ENCODE measurements around the gene SPEF2.

The SPEF2 gene

GRCh38 chr5:35799181-35799580, 181.5 kb downstream of the SPEF2 start:
- no peak overlapping the region for H3K4me3 ChIP-seq (replicated peaks; ENCODE audit: low read depth, low read length)
- no peak for DNase-seq (ENCODE audit: low read depth)
- TF ChIP-seq CTCF (IDR thresholded peaks at IDR 0.05; ENCODE audit: low read length, missing control alignments) = no peak

- DNase-seq (ENCODE audit: low read depth) = no peak
- no peak overlapping the region for H3K4me3 ChIP-seq (replicated peaks; ENCODE audit: low read depth, low read length)
- no peak for TF ChIP-seq CTCF (IDR thresholded peaks at IDR 0.05; ENCODE audit: low read length, missing control alignments)
Observed at GRCh38 chr5:35799753-35800152, 182.1 kb downstream of the SPEF2 start.

DNA sequence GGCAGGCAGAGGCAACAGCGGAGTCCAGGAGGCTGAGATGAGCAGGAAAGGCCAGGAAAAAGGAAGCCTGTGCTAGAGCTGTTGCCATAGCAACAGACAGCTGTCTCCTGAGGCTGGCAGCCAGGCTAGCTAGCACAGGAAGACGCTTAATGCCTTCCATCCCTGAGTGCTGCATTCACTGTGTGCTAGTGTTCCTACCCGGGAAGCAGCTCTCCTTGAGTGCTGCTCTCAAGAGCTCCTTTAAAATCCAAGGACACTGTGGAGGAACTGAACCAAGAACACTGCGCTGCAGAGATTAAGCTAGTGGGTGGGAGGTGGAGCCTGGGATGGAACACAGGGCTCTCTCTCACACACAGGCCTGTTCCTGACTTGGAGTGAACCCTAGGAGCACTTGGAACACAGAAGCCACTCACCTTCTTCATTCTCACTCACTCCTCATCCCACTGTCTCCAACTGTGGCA, 185.6 kb downstream of the SPEF2 start:
- no peak overlapping the region for H3K4me3 ChIP-seq (replicated peaks; ENCODE audit: low read depth, low read length)
- peak; percentile 53 for DNase-seq (ENCODE audit: low read depth)
- TF ChIP-seq CTCF (IDR thresholded peaks at IDR 0.05; ENCODE audit: low read length, missing control alignments) = no peak

GRCh38 chr5:35804201-35804653, 186.6 kb downstream of the SPEF2 start:
- DNase-seq (ENCODE audit: low read depth) = no peak
- TF ChIP-seq CTCF (IDR thresholded peaks at IDR 0.05; ENCODE audit: low read length, missing control alignments) = no peak
- H3K4me3 ChIP-seq (replicated peaks; ENCODE audit: low read depth, low read length) = no peak overlapping the region

DNA sequence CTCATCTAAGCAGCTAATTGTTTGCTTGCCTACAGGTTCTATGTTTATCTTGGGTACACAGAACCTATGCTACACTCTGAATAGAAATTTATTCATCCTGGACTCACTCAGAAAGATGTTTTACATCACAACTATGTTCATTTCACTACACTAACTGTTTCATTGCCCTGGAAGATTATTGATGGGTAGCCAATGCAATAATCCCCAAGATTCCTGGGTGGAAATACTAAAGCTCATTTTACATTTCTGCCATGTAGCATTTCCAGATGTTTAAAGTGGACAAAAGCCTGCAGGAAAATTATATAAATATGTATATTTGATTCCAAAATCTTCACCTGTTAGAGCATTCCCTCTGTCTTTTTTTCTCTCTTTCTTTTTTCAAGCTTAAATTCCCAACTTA, 187.2 kb downstream of the SPEF2 start:
- no peak for TF ChIP-seq CTCF (IDR thresholded peaks at IDR 0.05; ENCODE audit: low read length, missing control alignments)
- no peak for DNase-seq (ENCODE audit: low read depth)
- no peak overlapping the region for H3K4me3 ChIP-seq (replicated peaks; ENCODE audit: low read depth, low read length)

DNA sequence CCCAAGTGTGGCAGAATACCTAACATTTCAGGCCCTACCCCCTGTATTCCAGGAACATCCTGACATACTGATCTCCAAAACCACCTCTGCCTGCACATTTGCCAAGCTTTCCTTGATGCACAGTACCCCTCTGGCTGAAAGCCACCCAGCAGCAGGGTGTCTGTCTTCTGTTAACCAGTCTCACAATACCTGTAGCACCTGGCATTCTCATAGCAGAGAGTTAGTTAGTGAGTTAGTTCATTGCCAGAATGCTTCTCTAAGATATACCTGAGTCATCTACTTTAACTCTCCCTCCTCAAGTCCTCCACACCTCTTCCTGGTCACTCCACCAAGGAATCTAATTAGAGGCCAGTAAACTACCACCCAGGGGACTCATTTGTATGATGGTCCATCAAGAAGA, 192.9 kb downstream of the SPEF2 start:
- no peak for TF ChIP-seq CTCF (IDR thresholded peaks at IDR 0.05; ENCODE audit: low read length, missing control alignments)
- no peak for DNase-seq (ENCODE audit: low read depth)
- H3K4me3 ChIP-seq (replicated peaks; ENCODE audit: low read depth, low read length) = no peak overlapping the region

- H3K4me3 ChIP-seq (replicated peaks; ENCODE audit: low read depth, low read length) = no peak overlapping the region
- TF ChIP-seq CTCF (IDR thresholded peaks at IDR 0.05; ENCODE audit: low read length, missing control alignments) = no peak
- no peak for DNase-seq (ENCODE audit: low read depth)
Observed at GRCh38 chr5:35811108-35811741, 193.6 kb downstream of the SPEF2 start.
